ENCODE data around the gene KRAS.
A peak's percentile ranks its signal among the peaks of the same experiment; 100 is the strongest.
"Not testable (repeated sequence)": the region's sequence is repeated elsewhere in the genome, so short reads cannot be mapped to it uniquely, and the experiment has no call there.

Gene KRAS

GRCh38 chr12:25250744-25251730 lies at the start of gene KRAS:
Gene KRAS (minus strand): TSS chr12:25250929.
- intact Hi-C loops (cut with DNase I): loop anchor here (5.0 kb wide), 1 partner anchor 54 kb away; the partner anchor contains the start of genes DNAI7 and ETFRF1
- DNase-seq: peak; percentile 90 to 99 (median 93)

GRCh38 chr12:25296381-25296780 lies 45.7 kb upstream of the KRAS start:
- intact Hi-C loops (cut with DNase I): no loop called here
- no peak for DNase-seq

- no peak for DNase-seq
- intact Hi-C loops (cut with DNase I): no loop called here
Observed at GRCh38 chr12:25295361-25295760, 44.6 kb upstream of the KRAS start.

GRCh38 chr12:25293653-25294052 lies 42.9 kb upstream of the KRAS start:
- intact Hi-C loops (cut with DNase I): no loop called here
- DNase-seq: no peak

GRCh38 chr12:25292810-25293221 lies 42.1 kb upstream of the KRAS start:
- DNase-seq; intact Hi-C loops (cut with DNase I): not testable (repeated sequence)

GRCh38 chr12:25287610-25288009 lies 36.9 kb upstream of the KRAS start:
- intact Hi-C loops (cut with DNase I): no loop called here
- DNase-seq: no peak

- no peak for DNase-seq
- intact Hi-C loops (cut with DNase I): no loop called here
Observed at GRCh38 chr12:25286837-25287236, 36.1 kb upstream of the KRAS start.

- intact Hi-C loops (cut with DNase I): no loop called here
Observed at GRCh38 chr12:25284024-25284423, 33.3 kb upstream of the KRAS start.

GRCh38 chr12:25283006-25283405 lies 32.3 kb upstream of the KRAS start:
- intact Hi-C loops (cut with DNase I): no loop called here
- DNase-seq: no peak

More at GRCh38 chr12:25284024-25284423, 33.3 kb upstream of the KRAS start:
- DNase-seq: no peak

- no peak for DNase-seq
- intact Hi-C loops (cut with DNase I): no loop called here
Observed at GRCh38 chr12:25280082-25280481, 29.4 kb upstream of the KRAS start.

- intact Hi-C loops (cut with DNase I): no loop called here
- DNase-seq: no peak
Observed at GRCh38 chr12:25278269-25278668, 27.5 kb upstream of the KRAS start.

- intact Hi-C loops (cut with DNase I): no loop called here
- no peak for DNase-seq
Observed at GRCh38 chr12:25276199-25276937, 25.6 kb upstream of the KRAS start.

- intact Hi-C loops (cut with DNase I): no loop called here
- DNase-seq: no peak
Observed at GRCh38 chr12:25271486-25272098, 20.9 kb upstream of the KRAS start.

GRCh38 chr12:25269701-25270100 lies 19.0 kb upstream of the KRAS start:
- DNase-seq: no peak
- intact Hi-C loops (cut with DNase I): no loop called here

GRCh38 chr12:25266497-25266896 lies 15.8 kb upstream of the KRAS start:
- no peak for DNase-seq
- intact Hi-C loops (cut with DNase I): no loop called here

- no peak for DNase-seq
- intact Hi-C loops (cut with DNase I): no loop called here
Observed at GRCh38 chr12:25264862-25265261, 14.1 kb upstream of the KRAS start.

- DNase-seq: no peak
- intact Hi-C loops (cut with DNase I): no loop called here
Observed at GRCh38 chr12:25264114-25264513, 13.4 kb upstream of the KRAS start.

- no peak for DNase-seq
- intact Hi-C loops (cut with DNase I): no loop called here
Observed at GRCh38 chr12:25263594-25263993, 12.9 kb upstream of the KRAS start.

GRCh38 chr12:25262389-25263074 lies 11.8 kb upstream of the KRAS start:
- DNase-seq: no peak
- intact Hi-C loops (cut with DNase I): no loop called here

GRCh38 chr12:25257590-25258324 lies 7.0 kb upstream of the KRAS start:
- intact Hi-C loops (cut with DNase I): no loop called here
- DNase-seq: no peak
